NCI-H2081 treated with DMSO at 0.1 percent for 48 hours (cell line): ENCODE results near the gene ALDH3B2.
"Not testable (repeated sequence)": the region's sequence is repeated elsewhere in the genome, so short reads cannot be mapped to it uniquely, and the experiment has no call there.

Experiments
- DNase-seq: peaks from one replicate; lab custom pipeline; 2025; lab: John Stamatoyannopoulos, UW

ALDH3B2 gene

DNA sequence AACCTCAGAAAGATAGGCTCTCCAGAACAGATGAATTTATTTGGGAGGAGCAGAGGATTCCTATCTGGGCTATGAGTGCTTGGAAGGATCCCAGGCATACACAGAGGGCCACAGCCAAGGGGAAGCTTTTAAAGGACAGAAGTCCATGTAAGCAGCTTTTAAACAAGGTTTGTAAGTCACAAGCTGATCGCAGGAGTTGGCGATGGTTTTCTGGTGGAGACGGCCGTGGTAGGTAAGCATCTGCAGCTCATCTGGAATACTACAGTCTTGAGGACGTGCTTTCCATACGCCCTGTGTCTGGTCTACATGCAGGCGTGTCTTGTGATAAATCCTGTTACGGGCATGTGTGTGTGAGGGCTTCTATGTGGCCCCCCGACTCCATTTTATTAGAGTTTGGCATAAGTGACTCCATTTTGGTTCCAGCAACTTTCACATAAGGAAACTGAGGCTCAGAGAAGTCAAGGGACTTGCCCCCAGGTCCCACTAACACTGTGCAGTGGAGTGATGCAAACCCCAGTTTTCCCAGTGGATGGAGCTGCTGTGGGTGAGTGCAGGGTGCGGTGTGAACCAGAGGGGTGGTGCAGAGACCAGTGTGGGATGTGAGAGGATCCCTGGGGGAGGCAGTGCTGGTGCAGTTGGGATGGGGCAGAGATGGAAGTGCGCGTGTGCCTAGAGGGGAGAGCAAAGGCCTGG lies 12.1 kb downstream of the ALDH3B2 start:
- DNase-seq, result no peak

DNA sequence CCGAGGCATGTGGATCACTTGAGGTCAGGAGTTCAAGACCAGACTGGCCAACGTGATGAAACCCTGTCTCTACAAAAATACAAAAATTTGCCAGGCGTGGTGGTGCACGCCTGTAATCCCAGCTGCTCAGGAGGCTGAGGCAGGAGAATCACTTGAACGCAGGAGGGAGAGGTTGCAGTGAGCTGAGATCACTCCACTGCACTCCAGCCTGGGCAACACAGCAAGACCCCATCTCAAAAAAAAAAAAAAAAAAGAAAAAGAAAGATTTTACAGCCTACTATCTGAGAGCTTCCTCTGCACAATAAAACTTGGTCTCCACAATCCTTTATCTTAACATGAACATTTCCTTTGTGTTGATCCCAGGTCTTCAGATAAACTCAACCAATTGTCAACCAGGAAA lies 13.7 kb downstream of the ALDH3B2 start:
- not testable (repeated sequence) for DNase-seq

DNA sequence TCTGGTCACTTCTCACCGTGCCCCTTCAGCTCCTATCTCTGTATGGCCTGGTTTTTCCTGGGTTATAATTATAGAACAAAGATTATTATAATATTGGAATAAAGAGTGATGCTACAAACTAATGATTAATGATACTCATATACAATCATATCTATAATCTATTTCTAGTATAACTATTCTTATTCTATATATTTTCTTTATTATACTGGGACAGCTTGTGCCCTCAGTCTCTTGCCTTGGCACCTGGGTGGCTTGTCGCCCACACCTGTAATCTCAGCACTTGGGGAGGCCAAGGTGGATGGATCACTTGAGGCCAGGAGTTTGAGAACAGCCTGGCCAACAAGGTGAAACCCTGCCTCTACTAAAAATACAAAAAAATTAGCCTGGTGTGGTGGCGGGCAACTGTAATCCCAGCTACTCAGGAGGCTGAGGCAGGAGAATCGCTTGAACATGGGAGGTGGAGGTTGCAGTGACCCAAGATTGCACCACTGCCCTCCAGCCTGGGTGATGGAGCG lies 14.7 kb downstream of the ALDH3B2 start:
- DNase-seq, result not testable (repeated sequence)

DNA sequence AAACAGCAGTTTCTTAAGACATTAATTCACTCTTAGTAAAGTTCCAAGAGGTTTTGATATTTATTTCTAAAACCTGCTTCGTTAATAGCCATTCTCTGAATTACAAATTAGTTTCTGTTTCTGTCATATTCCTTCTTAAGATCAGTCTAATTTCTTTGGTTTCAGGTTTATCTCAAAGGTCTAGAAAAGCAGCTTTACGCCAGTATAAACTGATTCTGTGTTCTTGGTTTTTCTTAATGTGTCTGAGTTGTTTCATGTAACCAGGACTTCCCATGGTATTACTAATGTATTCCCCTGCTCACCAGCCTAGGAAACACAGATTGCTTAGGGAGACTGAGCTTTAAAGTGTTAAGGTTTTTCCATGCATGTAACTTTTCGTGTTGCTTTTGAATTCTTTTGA lies 17.1 kb downstream of the ALDH3B2 start:
- DNase-seq, result no peak

DNA sequence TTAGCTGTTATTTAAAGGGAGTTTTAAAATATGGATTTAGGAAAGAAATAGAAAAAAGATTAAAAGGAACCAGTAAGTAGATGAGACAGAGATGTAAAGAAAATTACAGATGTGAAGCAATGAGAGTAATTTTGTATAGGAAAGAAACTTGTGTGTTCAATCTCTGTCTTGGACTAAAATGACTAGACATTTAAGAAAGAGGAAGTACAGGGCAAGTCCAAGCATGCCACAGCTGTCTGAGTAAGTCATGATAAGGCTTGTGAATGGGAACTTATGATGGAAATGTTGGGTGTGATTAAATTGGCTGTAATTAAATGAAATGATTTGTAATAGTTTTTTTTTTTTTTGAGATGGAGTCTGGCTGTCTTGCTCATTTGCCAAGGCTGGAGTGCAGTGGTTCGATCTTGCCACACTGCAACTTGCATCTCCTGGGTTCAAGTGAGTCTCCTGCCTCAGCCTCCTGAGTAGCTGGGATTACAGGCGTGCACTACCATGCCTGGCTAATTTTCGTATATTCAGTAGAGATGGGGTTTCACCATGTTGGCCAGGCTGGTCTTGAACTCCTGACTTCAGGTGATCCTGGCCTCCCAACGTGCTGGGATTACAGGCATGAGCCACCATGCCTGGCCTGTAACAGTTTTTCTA lies 18.0 kb downstream of the ALDH3B2 start:
- no peak for DNase-seq

DNA sequence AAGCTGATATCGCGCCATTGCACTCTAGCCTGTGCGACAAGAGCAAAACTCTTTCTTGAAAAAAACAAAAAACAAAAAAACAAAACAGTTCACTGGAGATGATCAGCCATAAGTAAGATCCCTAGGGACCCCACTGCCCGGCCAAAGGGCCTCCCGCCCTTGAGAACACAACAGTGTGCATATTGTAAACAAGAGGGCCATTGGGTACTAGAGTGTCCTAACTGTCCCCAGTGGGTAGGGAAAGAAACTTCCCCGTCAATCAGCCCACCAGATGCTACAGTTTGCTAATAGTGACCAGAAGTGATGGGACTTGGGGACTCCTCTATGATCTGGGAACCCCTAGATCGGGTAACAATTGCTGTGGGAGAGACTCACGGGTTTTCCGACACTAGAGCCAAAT lies 20.2 kb downstream of the ALDH3B2 start:
- DNase-seq, result no peak

DNA sequence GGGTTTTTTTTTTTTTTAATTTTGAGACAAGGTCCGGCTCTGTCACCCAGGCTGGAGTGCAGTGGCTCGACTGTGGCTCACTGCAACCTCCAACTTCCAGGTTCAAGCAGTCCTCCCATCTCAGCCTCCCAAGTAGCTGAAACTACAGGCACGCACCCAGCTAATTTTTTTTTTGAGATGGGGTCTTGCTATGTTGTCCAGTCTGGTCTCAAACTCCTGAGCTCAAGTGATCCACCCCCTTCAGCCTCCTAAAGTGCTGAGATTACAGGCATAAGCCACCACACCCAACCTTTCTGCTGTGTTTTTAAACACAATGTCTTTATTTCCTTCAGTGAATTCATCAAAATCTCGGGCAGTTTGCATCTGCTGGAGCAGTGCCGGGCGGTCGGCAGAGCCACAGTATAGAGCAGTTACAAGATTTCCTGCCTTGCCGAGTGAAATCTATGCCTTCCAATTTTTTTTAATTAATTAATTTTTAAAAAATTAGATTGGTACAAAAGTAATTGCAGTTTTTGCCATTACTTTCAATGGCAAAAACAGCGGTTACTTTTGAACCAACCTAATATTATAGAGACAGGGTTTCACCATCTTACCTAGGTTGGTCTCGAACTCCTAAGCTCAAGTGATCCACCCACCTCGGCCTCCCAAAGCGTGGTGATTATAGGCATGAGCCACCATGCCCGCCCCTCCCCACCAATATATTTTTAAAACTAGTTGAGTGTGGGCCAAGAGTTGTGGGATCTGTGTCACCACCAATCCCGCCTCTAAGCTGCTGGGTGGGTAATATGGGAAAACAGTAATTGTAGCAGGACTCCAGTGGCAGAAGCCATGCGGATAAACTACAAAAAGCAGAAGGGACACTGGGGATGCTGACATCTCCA lies 21.2 kb downstream of the ALDH3B2 start:
- no peak for DNase-seq

DNA sequence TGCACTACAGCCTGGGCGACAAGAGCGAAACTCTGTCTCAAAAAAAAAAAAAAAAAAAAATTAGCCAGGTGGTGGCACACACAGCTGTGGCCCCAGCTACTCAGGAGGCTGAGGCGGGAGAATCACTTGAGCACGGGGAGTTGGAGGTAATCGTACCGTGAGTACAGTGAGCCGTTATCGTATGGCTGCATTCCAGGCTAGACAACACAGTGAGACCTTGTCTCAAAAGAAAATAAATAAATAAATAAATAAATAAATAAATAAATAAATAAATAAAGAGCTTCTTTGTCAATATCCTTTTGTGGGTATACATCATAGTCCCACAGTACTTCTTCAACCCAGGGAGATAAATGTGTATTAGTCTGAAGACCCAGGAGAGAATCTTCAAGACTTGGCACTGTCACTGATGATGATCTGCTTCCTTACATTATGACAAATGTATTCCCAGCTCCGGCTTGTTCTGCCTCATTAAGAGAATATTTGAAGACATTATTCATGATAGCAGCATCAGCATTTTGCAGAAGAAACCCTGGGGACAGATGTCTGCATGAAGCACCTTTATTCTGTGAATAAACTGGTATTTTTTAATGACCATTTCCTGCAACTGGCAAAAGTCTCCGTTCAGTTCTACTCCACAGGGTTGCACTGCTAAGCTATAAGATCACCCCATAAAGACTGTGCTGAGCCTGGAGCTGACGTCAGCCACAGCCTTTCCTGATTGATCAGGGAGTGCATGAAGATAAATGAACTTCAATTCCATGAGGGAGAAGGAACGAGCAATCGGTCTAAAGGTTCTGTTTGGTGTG lies 22.2 kb downstream of the ALDH3B2 start:
- no peak for DNase-seq

DNA sequence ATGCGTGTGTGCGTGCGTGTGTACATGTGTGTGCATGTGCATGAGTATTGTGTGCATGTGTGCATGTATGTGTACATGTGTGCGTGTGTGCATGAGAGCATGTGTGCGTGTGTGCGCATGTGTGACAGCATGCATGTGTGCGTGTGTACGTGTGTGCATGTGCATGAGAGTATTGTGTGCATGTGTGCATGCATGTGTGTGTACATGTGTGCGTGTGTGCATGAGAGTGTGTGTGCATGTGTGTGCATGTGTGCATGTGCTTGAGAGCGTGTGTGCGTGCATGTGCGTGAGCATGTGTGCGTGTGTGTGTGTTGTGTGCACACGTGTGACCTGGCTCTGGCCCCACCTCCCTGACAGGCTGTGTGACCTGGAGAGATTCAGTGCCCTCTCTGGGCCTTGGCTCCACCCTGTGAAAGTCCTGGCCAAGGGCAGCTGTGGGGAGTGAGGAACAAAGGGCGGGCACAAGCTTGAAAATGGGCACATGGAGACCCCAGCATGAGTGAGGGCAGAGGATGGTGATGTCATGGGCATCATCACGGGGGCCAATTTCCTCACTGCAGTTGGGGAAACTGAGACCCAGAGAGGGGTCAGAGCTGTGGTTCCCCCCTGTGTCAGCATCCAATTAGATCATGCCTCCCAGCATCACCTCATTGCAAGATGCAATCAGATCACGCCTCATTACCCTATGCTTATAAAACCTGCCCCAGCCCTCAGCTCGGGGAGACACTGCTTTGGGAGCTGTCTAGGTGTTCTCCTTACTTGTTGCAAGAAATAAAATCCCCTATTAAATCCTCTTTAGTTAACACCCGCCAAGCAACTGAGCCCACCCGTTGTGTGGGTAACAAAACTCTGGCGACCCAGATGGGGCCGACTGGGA lies 24.6 kb downstream of the ALDH3B2 start:
- DNase-seq, result no peak

DNA sequence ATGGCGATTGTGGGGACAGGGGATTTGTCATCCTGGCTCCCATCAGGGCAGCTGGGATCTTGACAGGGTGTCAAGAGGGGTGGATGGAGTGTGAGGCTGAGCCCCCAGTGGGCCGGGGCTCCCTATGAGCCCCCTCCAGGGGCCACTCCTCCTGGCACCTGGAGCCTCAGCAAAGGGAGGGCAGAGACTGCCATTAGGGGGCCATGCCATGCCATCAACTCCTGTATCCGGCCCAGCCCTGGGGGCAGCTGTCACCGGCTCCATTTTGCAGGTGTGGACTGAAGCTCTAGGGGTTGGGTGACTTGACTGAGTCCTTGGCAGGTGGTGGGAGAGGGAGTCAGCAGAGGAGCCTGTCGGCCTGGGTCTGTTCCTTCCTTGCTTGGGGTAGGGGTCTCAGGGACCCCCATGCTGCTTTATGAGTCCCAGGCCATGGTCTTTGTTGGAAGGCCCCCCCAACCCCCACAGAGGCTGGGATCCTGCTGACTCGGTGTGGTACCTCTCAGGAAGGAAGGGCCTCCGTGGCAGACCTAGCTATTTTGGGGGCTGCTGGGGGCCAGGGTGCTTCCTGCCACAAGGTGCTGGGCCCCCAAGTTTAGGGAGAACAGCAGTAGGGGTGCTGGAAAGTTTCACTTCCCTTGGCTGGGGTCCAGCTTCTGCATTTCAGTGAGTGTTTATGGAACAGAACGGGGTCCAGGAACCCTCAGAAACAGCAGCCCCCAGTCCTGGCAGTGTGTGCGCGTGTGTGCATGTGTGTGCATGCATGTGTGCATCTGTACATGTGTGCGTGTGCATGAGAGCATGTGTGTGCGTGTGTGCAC lies 25.4 kb downstream of the ALDH3B2 start:
- no peak for DNase-seq

DNA sequence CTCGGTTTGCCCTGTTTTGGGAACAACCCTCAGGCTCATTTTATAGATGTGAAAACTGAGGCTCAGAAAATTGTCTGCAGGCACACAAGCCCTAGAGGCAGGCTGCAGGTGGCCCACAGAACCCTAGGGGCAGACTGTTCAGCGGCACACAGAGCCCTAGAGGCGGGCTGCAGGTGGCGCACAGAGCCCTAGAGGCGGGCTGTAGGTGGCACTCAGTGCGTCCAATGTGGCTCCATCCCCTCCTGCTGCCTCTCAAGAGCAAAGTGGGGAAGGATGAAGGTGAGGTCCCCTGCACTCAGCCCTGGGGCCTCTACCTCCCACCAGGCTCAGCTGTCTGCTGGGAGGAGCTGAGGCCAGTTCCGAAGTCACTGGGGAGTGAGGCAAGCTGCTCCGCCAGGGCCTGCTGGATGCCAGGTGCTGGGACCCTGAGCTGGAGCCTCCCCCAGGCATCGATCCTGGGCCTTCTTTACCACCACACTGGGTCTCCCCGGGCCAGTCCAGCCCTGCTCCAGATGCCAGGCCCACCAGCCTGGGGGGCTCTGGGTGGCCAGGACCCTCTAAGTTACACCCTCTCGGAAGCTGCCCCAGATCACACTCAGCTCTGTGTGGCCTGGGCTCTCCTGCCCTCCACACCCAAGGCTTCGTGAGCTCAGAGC lies 26.2 kb downstream of the ALDH3B2 start:
- no peak for DNase-seq

DNA sequence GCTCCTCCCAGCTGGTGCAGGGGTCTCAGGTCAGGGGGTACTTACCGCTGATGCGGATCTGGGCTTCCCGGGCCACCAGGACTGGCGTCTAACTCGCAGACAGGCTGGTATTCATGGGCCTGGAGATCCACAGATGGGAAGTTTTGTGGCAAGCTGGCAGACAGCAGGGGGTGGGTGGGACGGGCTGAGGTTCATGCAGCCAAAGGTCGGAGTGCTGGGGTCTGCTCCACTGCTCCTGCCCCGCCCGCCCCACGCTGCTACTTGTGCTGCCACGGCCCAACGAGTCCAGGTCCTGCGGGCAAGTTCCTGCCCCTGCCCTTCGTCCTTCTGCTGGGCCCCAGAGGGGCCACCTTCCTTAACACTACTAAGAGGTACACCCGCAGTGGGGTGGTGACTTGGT lies 27.0 kb downstream of the ALDH3B2 start:
- no peak for DNase-seq

DNA sequence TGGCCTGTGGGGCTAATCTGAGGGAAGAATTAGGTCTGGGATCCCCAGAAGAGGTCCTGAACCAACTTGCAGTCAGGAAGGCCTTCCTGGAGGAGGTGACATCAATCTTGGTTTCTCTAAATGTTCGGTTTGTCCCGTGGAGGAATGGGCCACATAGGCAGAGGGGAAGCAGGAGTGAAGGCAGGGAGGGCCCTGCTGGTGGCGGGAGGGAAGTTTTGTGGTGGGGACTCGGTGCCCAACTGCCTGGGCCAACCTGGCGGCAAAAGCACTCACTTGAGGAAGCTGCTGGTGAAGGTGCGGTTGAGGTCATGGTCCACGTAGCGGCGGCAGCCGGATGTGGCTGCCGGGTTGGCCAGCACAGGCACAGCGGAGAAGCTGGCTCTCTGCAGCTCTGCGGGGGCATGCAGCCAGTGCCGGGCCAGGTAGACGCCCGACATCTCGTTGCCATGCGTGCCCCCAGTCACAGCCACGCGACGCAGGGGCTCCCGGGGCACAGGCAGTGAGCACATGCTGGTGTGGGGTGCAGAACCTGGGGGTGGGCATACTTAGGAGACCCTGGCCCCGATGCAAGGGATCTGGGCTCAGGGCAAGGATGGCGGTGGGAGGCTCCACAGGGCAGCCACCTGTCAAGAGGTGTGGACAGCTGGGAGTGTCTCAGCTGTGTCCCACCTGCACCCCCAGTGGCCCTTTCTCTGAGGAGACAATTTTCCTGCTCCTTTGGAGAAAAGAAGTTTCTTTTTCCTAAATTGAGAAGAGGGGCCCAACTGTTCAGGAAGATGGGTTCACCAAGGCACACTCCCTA lies 27.7 kb downstream of the ALDH3B2 start:
- no peak for DNase-seq

DNA sequence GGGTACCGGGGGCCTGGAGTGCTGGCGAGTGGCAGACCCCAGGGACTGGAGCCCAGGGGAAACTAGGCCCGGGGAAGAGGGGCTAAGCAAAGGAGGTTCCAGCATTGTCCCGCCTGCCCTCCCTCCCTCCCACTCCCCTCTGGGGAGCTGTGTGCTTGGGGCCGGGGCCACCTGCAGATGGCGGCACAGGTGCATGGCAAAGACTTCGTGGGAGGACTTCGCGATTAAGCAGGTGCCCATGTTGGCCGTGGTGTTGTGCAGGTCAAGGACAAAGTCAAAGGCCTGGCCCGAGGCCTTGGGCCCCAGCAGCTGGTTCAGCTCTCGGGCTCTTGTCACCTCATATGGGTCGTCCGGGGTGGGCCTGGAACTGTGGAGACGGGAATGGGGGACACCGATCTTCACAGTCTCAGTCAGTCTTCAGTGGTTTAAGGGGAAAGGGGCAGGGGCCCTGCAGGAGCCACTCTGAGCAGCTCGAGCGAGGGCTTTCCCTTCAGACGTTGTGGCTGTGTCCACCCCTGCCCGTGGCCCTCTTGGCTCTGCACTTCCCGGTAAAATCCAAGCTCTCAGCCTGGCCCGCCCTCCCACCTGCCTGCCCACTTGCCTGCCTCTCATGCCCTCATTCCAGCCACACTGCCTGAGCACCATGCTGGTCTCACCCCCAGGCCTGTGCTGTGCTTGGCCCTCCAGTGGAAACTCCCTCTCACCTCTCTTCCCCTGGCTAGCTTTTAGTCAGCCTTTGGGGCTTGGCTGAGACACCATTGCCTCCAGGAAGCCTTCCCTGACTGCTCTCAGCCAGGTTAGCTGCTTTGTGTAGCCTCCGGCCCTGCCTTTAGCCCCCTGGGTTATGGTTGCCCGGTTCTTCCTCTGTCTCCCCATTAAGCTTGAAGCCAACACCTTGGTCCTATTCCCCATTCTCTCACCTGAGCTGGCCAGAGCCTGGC lies 28.6 kb downstream of the ALDH3B2 start:
- DNase-seq, result no peak

DNA sequence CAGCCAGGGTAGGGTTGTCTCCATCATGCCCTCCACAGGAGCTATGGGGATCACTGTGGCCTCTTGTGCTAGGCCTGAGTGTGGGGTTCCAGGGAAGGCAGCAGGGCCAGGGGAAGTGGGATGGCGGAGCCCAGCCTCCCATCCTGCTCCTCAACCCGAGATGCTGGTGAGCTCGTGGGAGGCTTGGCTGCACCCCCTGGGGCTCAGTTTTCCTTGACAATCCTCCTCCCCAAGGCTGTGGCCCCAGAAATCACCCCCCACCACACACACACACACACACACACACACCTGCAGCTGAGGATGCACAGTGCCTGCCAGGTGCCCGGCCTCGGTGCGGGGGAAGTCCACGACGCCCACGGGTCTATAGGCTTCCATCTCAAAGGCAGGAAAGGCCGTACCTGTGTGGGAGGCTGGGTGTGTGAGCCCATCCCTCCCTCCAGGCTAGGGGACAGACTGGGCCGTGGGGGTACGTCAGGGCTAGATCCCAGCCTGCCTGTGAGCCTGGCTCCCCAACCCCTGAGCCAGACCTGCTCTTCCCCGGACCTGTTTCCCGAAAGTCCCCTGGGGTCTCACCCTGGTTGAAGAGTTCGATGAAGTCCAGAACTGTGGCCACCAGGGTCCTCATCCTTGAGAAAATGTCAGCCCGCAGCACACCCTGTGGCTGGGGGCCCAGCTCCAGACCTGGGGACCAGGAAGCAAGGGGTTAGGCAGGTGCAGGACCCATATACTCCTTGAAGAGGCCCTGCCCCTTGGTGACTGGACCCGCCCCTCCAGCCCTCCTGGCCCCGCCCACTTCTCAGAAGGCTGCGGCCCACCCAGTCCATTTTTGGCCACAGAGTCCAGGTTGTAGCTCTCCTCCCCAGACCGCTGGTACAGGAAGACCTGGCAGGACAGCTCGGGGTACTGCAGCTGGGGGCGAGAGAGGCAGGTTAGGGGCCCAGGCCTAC lies 29.7 kb downstream of the ALDH3B2 start:
- DNase-seq, result no peak

DNA sequence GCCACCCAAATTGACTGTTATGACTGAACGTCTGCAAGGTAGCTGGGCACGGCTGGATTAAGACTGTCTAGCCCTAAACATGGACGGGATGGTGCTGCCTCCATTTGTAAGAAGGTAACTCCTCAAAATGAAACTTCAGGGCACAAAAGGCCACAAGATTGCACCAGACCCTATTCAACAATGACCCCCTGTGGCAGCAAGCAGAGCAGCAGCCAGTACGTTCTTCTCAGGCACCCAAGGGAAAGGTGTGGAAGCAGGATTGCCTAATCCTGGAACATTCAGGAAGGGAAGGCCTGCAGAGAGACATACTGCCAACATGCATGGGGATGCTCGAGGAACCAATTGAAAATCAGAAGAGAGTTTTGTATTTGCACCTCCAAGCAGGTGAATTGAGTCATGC lies 30.4 kb downstream of the ALDH3B2 start:
- DNase-seq, result no peak
